Esophagus muscularis mucosa (tissue), 4 donors: ENCODE results near the gene BRIX1. TPM values are rescaled to one million over a fixed set of nuclear protein-coding genes. Genes with fewer than 3 reads are reported as not detected.

Source experiments
- DNase-seq: peaks from one replicate; pipeline ENCODE4 v3.0.0-alpha.2; 2017; ENCODE audit errors: extremely low spot score
- H3K27ac ChIP-seq, 4 donors: fragments of 200-600 bp; sonication (generic); replicated peaks in 1 of 4; 1 replicate in 3 of 4; 2 replicates in 1 of 4; pipeline ENCODE4 v1.5.1; 2016 to 2019; ENCODE audit warnings: mild to moderate bottlenecking in 1 of 4
- H3K27me3 ChIP-seq, 4 donors: fragments of 200-600 bp; sonication (generic); one replicate each; pipeline versions ENCODE4 v1.5.1 to v1.6.0; 2016 to 2019
- H3K36me3 ChIP-seq, 4 donors: fragments of 200-600 bp; sonication (generic); one replicate each; pipeline ENCODE4 v1.5.1; 2016 to 2019
- H3K4me1 ChIP-seq, 4 donors: fragments of 200-600 bp; sonication (generic); one replicate each; pipeline ENCODE4 v1.5.1; 2016 to 2019
- H3K4me3 ChIP-seq, 4 donors: fragments of 200-600 bp; sonication (generic); 1 replicate in 2 of 4; 2 replicates in 2 of 4; pipeline ENCODE4 v1.5.1; 2016 to 2019; ENCODE audit warnings: mild to moderate bottlenecking in 4 of 4, moderate library complexity in 1 of 4
- H3K9me3 ChIP-seq, 4 donors: fragments of 200-600 bp; sonication (generic); 1 replicate in 3 of 4; 2 replicates in 1 of 4; pipeline ENCODE4 v1.5.1; 2016 to 2019
- EP300 ChIP-seq: sonication (generic); formaldehyde crosslinking; IDR thresholded peaks from one replicate; pipeline ENCODE4 v1.6.1; 2017; ENCODE audit warnings: antibody characterized with exemption
- POLR2A ChIP-seq: fragments of 450-650 bp; IDR thresholded peaks from one replicate; pipeline ENCODE4 v1.6.1; 2017; ENCODE audit warnings: antibody characterized with exemption, moderate library complexity, mild to moderate bottlenecking, low read depth
- POLR2AphosphoS5 ChIP-seq, 2 donors: sonication (generic); formaldehyde crosslinking; IDR thresholded peaks; one replicate each; pipeline ENCODE4 v1.6.1; 2017; ENCODE audit warnings: antibody characterized with exemption in 2 of 2
- WGBS: methylation state at CpG from one replicate; pipeline ENCODE4 v1.1.5; 2018; 5-methylcytosine and 5-hydroxymethylcytosine counted together
- intact Hi-C: fragments of 100-400 bp; cut with DNase I; formaldehyde crosslinking; loops from one replicate; pipeline ENCODE4 v1.15.1; 2023
- total RNA-seq, 4 donors: library from RNA; depleted of rRNA; stranded (reverse); fragments of >200 nt; gene quantifications; one replicate each; pipeline versions ENCODE4 v1.1.0 to v1.2.1, GENCODE V29; 2016
- TF ChIP-seq, protein P1 (sequence below), 3 experiments: fragments of 200-600 bp in 2 of 3; fragments of 450-650 bp in 1 of 3; sonication (generic) in 2 of 3; IDR thresholded peaks; one replicate each; pipeline ENCODE4 v1.5.1; 2017 to 2019; ENCODE audit warnings: antibody characterized with exemption in 3 of 3, mild to moderate bottlenecking in 2 of 3, moderate library complexity in 1 of 3

Gene BRIX1
- total RNA-seq, 4 donors from 2014 or later = 18.4 to 31.8 (median 19.8) TPM

DNA sequence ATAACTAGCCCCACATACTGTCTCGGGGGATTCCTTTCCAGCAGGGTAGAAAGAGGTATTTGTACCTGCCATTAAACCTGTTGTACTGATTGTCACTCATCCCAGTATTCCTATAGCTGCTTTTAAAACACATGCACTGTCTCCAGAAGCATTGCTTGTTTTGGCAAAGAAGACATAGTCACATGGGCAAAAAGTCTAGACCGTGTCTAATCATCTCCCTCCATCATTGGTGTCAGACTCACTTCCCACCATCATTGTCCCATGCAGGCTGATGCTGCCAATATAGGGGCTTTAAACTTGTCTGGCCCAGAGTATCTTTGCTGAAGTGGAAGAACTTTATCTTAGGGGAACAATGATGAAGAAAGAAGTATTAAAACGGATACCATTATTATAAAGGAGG lies 26.4 kb downstream of the BRIX1 start:
- TF ChIP-seq, protein P1, sequence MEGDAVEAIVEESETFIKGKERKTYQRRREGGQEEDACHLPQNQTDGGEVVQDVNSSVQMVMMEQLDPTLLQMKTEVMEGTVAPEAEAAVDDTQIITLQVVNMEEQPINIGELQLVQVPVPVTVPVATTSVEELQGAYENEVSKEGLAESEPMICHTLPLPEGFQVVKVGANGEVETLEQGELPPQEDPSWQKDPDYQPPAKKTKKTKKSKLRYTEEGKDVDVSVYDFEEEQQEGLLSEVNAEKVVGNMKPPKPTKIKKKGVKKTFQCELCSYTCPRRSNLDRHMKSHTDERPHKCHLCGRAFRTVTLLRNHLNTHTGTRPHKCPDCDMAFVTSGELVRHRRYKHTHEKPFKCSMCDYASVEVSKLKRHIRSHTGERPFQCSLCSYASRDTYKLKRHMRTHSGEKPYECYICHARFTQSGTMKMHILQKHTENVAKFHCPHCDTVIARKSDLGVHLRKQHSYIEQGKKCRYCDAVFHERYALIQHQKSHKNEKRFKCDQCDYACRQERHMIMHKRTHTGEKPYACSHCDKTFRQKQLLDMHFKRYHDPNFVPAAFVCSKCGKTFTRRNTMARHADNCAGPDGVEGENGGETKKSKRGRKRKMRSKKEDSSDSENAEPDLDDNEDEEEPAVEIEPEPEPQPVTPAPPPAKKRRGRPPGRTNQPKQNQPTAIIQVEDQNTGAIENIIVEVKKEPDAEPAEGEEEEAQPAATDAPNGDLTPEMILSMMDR (IDR thresholded peaks at IDR 0.05) = no peak
- TF ChIP-seq POLR2A (no peak), POLR2AphosphoS5 (IDR thresholded peaks at IDR 0.05) (no peak), EP300 (no peak)
- WGBS = 84% methylated on average over 3 of the region's 3 CpGs
- H3K36me3 ChIP-seq = peaks cover 35 to 96% (median 83%) of the 10 kb centered on the region in 4 donors

DNA sequence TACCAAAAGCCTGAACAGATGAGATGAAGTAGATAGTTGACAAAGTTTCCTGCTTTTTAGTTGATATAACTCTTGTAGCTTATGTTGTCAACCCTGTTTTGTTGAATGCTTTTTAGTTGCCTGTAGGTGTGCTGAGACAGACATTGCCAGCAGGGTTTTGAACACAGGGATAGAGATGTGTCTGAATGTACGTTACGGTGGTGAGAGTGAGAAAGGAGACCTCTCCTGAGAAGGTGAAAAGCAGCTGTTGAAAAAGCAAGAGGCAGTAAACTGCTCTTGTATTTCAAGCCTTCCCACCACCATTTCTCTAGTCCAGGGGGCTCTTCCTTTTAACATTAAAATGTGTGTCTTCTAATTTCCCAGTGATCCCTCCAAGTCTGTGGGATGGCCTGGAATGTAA lies 28.5 kb downstream of the BRIX1 start:
- no peaks in the 10 kb centered on the region for H3K9me3 ChIP-seq
- H3K4me3 ChIP-seq = no peak overlapping the region
- H3K36me3 ChIP-seq = peaks cover 26 to 95% (median 73%) of the 10 kb centered on the region in 4 donors
- DNase-seq = no peak
- 95% methylated on average over 2 of the region's 2 CpGs for WGBS
- intact Hi-C loops = no loop called here
- H3K27me3 ChIP-seq = no peaks in the 10 kb centered on the region
- H3K27ac ChIP-seq = no peak overlapping the region
- peaks cover 0 to 3% (median 0%) of the 10 kb centered on the region in 4 donors for H3K4me1 ChIP-seq
- TF ChIP-seq POLR2AphosphoS5 (IDR thresholded peaks at IDR 0.05) = no peak
- no peak for TF ChIP-seq POLR2A
- TF ChIP-seq, protein P1 (IDR thresholded peaks at IDR 0.05) = no peak
- TF ChIP-seq EP300 = no peak

More for the DNA sequence above, 26.4 kb downstream of the BRIX1 start:
- Histone ChIP-seq H3K27ac (no peak overlapping the region), H3K27me3 (no peaks in the 10 kb centered on the region), H3K4me3 (no peak overlapping the region), H3K4me1 (peaks cover 0 to 3% (median 0%) of the 10 kb centered on the region in 4 donors), H3K9me3 (no peaks in the 10 kb centered on the region)
- no peak for DNase-seq
- intact Hi-C loops = no loop called here

- DNase-seq = no peak
- 90% methylated on average over 11 of the region's 11 CpGs for WGBS
- H3K36me3 ChIP-seq = peaks cover 26 to 95% (median 74%) of the 10 kb centered on the region in 4 donors
- intact Hi-C loops = no loop called here
- no peaks in the 10 kb centered on the region for H3K9me3 ChIP-seq
- H3K27me3 ChIP-seq = no peaks in the 10 kb centered on the region
- TF ChIP-seq, protein P1 (IDR thresholded peaks at IDR 0.05) = no peak
- TF ChIP-seq POLR2A (no peak), EP300 (no peak), POLR2AphosphoS5 (IDR thresholded peaks at IDR 0.05) (no peak)
- no peak overlapping the region for H3K4me3 ChIP-seq
- H3K4me1 ChIP-seq = peaks cover 0 to 3% (median 0%) of the 10 kb centered on the region in 4 donors
- H3K27ac ChIP-seq = no peak overlapping the region
Observed at GRCh38 chr5:34944460-34945047, 29.0 kb downstream of the BRIX1 start.

DNA sequence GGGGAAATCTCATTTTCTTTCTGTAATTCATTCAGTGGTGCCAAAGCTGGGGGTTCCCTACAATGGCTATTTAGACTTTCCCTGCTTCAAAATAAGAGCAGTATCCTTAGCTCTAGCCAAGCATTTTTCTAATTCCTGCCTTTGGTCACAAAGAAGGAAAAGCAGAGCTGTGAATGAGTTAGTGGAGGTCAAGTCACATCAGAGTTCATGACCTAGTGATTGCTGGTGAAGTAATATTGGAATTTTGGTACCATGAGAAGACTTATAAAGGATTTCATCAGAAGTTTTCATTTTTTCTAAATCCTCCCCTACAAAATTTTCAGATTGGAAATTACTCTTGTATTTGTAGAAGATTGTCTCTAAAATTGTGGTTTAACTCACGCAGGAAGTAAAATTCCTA lies 41.8 kb downstream of the BRIX1 start:
- no peaks in the 10 kb centered on the region for H3K27me3 ChIP-seq
- no peak overlapping the region for H3K4me3 ChIP-seq
- TF ChIP-seq POLR2A = no peak
- TF ChIP-seq EP300 = no peak
- TF ChIP-seq, protein P1 (IDR thresholded peaks at IDR 0.05) = no peak
- WGBS = 84% methylated on average over 1 of the region's 1 CpG
- no peak overlapping the region for H3K27ac ChIP-seq
- H3K4me1 ChIP-seq = no peaks in the 10 kb centered on the region
- no peaks in the 10 kb centered on the region for H3K9me3 ChIP-seq
- no peak for DNase-seq
- H3K36me3 ChIP-seq = peaks cover 6 to 45% (median 23%) of the 10 kb centered on the region in 4 donors
- intact Hi-C loops = no loop called here
